GM10266 (cell line): ENCODE measurements around the gene ALDOB.

Experiments
- DNase-seq: peaks from one replicate; pipeline ENCODE4 v3.0.0; 2012; ENCODE audit errors: extremely low spot score
- TF ChIP-seq, protein P1 (sequence below): IDR thresholded peaks from 2 replicates; pipeline ENCODE4 v1.5.1; 2012; ENCODE audit warnings: mild to moderate bottlenecking, low read depth; ENCODE audit not compliant: control insufficient read depth, insufficient read depth; ENCODE audit errors: missing control alignments

The ALDOB gene

DNA sequence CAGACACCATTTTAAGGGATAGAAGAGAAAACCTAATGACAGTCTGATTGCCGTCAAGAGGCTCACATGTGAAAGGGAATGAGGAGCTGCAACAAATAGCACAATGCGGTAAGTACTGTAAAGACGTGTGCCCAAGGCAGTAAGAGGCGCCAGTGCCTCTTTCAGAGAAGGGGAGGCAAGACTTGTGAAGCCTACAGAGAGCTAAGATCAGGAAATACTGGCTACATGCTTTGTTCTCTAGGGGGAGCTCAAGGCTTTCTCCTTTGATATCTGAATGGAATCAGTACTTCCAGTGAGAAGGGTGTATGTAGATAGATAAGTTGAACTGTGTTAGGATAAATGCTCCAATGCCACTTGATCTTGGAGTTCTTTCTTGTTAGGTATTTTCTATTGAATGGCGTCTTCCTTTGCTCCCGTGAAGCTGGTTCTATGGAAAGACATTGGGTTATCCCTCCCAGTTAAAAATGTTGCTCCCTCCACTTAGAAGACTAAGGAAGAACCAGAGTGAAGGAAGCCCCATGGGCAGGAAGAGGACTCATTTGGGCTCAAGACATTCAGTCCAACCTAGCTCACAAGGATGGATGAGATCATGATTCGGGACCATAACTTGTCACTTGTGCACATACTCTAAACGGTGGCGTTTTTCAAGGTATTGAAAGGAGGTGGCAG is 23.5 kb upstream of the ALDOB start:
- TF ChIP-seq, protein P1, sequence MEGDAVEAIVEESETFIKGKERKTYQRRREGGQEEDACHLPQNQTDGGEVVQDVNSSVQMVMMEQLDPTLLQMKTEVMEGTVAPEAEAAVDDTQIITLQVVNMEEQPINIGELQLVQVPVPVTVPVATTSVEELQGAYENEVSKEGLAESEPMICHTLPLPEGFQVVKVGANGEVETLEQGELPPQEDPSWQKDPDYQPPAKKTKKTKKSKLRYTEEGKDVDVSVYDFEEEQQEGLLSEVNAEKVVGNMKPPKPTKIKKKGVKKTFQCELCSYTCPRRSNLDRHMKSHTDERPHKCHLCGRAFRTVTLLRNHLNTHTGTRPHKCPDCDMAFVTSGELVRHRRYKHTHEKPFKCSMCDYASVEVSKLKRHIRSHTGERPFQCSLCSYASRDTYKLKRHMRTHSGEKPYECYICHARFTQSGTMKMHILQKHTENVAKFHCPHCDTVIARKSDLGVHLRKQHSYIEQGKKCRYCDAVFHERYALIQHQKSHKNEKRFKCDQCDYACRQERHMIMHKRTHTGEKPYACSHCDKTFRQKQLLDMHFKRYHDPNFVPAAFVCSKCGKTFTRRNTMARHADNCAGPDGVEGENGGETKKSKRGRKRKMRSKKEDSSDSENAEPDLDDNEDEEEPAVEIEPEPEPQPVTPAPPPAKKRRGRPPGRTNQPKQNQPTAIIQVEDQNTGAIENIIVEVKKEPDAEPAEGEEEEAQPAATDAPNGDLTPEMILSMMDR, result peak; percentile 62
- peak; percentile 56 for DNase-seq

DNA sequence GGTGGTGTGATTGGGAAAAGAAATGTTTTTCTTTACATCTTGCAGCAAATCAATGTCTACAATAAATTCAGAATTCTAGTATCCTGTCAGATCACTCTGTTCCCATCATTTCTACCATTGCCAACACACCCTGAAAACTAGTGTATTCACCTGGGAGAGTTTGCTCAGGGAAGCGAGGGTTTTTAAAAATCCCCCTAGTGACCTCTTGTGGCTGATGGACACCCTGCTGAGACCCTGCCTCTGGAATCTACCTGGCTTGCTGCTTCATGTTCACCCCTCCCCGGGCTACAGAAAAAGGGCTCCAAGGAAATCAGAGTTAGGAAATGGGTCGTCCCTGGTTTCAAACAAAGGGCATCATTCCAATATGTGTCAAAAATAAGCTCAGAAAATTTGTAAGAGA is 21.4 kb upstream of the ALDOB start:
- TF ChIP-seq, protein P1, result peak; percentile 5
- DNase-seq, result no peak

DNA sequence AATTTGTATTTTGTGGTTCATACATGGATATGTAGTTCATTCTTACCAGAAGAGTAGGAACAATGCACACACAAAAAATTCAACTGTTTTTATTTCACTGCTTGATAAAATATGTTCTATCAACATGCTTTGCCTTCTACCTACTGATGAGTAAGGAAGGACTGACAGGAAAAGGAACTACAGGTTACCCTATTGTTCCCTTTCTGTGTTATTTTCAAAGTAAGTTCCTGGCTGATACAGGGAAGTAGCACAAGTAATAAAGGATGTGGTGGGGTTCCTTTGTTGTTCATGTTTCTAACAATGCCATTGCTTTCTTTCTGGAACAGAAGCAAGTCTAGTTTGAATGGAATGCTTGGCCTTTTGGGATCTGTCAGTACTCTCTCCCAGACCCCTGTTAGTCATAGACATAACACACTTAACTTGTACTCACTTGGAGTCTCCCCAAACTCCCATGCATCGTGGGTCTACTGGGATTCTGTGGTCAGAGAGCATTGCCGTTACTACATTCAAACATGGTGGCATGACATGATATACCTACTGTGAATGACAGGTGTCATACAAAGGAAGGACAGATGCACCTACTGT is 20.2 kb upstream of the ALDOB start:
- TF ChIP-seq, protein P1, result no peak
- no peak for DNase-seq

DNA sequence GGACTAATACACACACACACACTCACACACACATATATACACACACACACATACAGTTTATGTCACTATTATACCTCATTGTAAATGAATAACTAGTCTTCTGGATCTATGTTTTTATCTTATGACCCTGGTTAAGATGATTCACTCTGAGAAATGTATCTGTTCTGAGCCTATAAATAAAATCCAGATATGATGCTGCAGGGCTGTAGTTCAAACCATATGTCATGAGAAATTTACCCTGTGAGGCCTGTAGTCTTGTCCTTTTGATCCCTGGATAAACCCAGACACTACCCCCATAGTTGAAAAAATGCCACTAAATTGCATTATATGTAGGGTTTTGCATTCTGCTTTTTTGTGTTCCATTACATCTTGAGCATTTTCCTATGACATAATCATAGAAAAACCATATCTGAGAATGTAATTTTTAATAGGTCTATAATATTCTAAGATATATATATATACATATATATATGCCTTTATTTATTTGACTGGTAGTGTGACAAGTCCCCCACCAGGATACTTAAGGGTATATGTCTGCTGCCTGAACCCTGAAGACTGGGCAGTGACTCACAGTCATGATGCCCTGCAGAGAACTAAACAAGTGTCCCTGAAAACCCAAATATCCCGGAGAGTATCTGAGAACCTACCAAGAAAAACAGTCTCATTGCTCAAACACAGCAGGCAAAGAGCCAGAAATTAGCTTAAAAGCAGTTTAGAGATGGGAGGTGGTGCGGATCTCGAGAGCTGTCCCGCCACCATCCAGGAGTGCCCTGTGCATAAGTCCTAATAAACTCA is 18.4 kb upstream of the ALDOB start:
- TF ChIP-seq, protein P1, result no peak
- DNase-seq, result no peak

DNA sequence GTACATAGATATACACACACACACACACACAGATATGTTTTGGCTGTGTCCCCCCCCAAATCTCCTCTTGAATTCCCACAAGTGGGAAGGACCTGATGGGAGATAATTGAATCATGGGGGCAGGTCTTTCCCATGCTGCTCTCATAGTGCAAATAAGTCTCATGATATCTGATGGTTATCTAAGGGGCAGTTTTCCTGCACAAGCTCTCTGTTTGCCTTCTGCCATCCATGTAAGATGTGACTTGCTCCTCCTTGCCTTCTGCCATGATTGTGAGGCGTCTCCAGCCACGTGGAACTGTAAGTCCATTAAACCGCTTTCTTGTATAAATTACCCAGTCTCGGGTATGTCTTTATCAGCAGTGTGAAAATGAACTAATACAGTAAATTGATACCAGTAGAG is 15.9 kb upstream of the ALDOB start:
- DNase-seq, result no peak
- TF ChIP-seq, protein P1, result no peak

DNA sequence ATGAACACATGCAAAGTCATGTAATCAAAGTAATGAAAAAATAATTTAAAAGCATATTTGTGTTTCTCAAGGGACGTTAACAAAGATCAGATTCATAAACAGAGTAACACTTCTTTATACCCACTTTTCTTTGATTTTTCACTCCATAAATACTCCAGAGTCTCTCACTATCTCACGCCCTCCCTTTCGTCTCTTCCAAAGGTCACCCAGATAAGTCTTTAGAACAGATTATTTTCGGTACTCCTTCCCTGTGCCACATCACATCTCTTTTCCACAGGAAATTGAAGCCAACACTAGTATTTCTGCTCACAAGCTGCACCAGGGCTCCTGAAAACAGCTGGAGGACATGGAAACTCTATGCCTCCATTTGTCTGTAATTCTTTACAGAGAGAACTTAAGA is 15.4 kb upstream of the ALDOB start:
- DNase-seq, result no peak
- TF ChIP-seq, protein P1, result no peak
